ENCODE data around the gene DUSP15. TPM values are rescaled to one million over a fixed set of nuclear protein-coding genes. Genes with fewer than 3 reads are reported as not detected.
A peak's percentile ranks its signal among the peaks of the same experiment; 100 is the strongest.

The DUSP15 gene
- total and polyA plus RNA-seq, 9 of the 15 experiments (the other 6 are each of a cell fraction or from before 2014, with no cell fraction given), result 0.34 TPM; not detected in 8

GRCh38 chr20:31907046-31907445 lies 36.7 kb upstream of the DUSP15 start:
- Histone ChIP-seq H3K36me3 (ENCODE audit: control insufficient read depth, insufficient read depth, low read length) (no peaks in the 10 kb centered on the region), H3K4me2 (ENCODE audit: insufficient read depth, low read length) (no peak overlapping the region), H3K79me2 (ENCODE audit: control insufficient read depth, insufficient read depth, low read length) (no peaks in the 10 kb centered on the region), H3K4me3 (no peak overlapping the region), H3K9ac (ENCODE audit: insufficient read depth in 1 of 2, low read depth in 2 of 2, low read length in 2 of 2) (no peak overlapping the region), H3K9me3 (replicated peaks; ENCODE audit: control insufficient read depth, insufficient read depth, low read depth, low read length) (no peaks in the 10 kb centered on the region), H3K9me1 (ENCODE audit: control insufficient read depth, insufficient read depth, low read length) (no peaks in the 10 kb centered on the region), H3K27me3 (ENCODE audit: control insufficient read depth in 2 of 2, insufficient read depth in 2 of 2, low read length in 2 of 2) (peaks cover 2 to 21% of the 10 kb centered on the region in 2 experiments; a peak in 2 of 5 replicates), H3K27ac (ENCODE audit: extremely low read depth, low read depth, low read length) (no peak overlapping the region), H2AFZ (ENCODE audit: low read depth, low read length) (no peak overlapping the region), H3K4me1 (replicated peaks in 1 of 2; ENCODE audit: control insufficient read depth in 2 of 2, insufficient read depth in 2 of 2, low read length in 2 of 2) (no peaks in the 10 kb centered on the region; a peak in 2 of 5 replicates), H4K20me1 (replicated peaks; ENCODE audit: control insufficient read depth, insufficient read depth, low read length) (no peaks in the 10 kb centered on the region)
- in situ Hi-C loops (cut with MboI), result no loop called here
- ATAC-seq, result no peak
- CTCF ChIA-PET (ENCODE audit: low intra/inter-chr PET ratio), result no interaction called here
- intact Hi-C loops (cut with micrococcal nuclease), result no loop called here
- POLR2A ChIA-PET, result interaction anchor here (0.9 kb wide), 1 partner anchor 12 kb away, joined by 3 read pairs; no protein-coding TSS in a partner anchor
- WGBS (ENCODE audit: insufficient coverage, low coverage, missing lambda C conversion rate), result 29% methylated on average over 5 of the region's 5 CpGs
- no peak for FAIRE-seq
- BruUV-seq (replicated peaks), result no TSS peak
- no peak for DNase-seq (ENCODE audit: extremely low read depth in 1 of 4, low spot score in 3 of 4)
- peak; percentile 85 for TF ChIP-seq RBM25 (IDR thresholded peaks at IDR 0.05; ENCODE audit: low read depth, low read length, severe bottlenecking)
- no peak for TF ChIP-seq ATF3 (IDR thresholded peaks at IDR 0.05)
- no peak for TF ChIP-seq ATF3 (CRISPR knock-in tag; conservative IDR thresholded peaks at IDR 0.05)
- TF ChIP-seq MLLT1 (IDR thresholded peaks at IDR 0.05), result no peak
- peak; percentile 32 for TF ChIP-seq CHD4 (IDR thresholded peaks at IDR 0.05; ENCODE audit: insufficient read depth, insufficient replicate concordance, low read depth, low read length, poor library complexity, severe bottlenecking)
- no peak for TF ChIP-seq ZBTB33 (CRISPR knock-in tag; IDR thresholded peaks at IDR 0.05)
- TF ChIP-seq NR2C1 (IDR thresholded peaks at IDR 0.05), result no peak
- TF ChIP-seq NR2C1 (tag; IDR thresholded peaks at IDR 0.05), result no peak
- TF ChIP-seq HMG20B (CRISPR knock-in tag; IDR thresholded peaks at IDR 0.05), result no peak
- no peak for TF ChIP-seq TAF7 (tag; IDR thresholded peaks at IDR 0.05)
- no peak for TF ChIP-seq PHF20 (IDR thresholded peaks at IDR 0.05; ENCODE audit: partially characterized antibody)
- no peak for TF ChIP-seq ZC3H8 (IDR thresholded peaks at IDR 0.05)
- no peak for TF ChIP-seq ZBTB26 (CRISPR knock-in tag; IDR thresholded peaks at IDR 0.05)
- no peak for TF ChIP-seq TCF15 (CRISPR knock-in tag; IDR thresholded peaks at IDR 0.05)
- no peak for TF ChIP-seq ZNF316 (IDR thresholded peaks at IDR 0.05)
- peak; percentile 41; the same call in 1 of the 2 replicates for TF ChIP-seq SMARCA5 (IDR thresholded peaks at IDR 0.05)
- no peak for TF ChIP-seq ZFP1 (CRISPR knock-in tag; IDR thresholded peaks at IDR 0.05)
- no peak for TF ChIP-seq ARID1B (IDR thresholded peaks at IDR 0.05)
- TF ChIP-seq ZNF24 (IDR thresholded peaks at IDR 0.05), result no peak
- no peak for TF ChIP-seq ZNF311 (CRISPR knock-in tag; IDR thresholded peaks at IDR 0.05)
- TF ChIP-seq HDAC2 (IDR thresholded peaks at IDR 0.05), result peak; percentile 56; the same call in 1 of the 2 replicates
